Measurements from ENCODE around the gene PCGF3.
"Not testable (repeated sequence)": the region's sequence is repeated elsewhere in the genome, so short reads cannot be mapped to it uniquely, and the experiment has no call there.

Gene PCGF3

GRCh38 chr4:749698-750666 lies 44.4 kb downstream of the PCGF3 start:
- no peak overlapping the region for H3K4me3 ChIP-seq (replicated peaks; ENCODE audit: low read depth, low read length)
- peak; percentile 83 for DNase-seq (ENCODE audit: low read depth)
- TF ChIP-seq CTCF (IDR thresholded peaks at IDR 0.05; ENCODE audit: low read length, missing control alignments): no peak

GRCh38 chr4:751676-752075 lies 46.0 kb downstream of the PCGF3 start:
- DNase-seq (ENCODE audit: low read depth): no peak
- no peak for TF ChIP-seq CTCF (IDR thresholded peaks at IDR 0.05; ENCODE audit: low read length, missing control alignments)
- H3K4me3 ChIP-seq (replicated peaks; ENCODE audit: low read depth, low read length): no peak overlapping the region

GRCh38 chr4:752196-752861 lies 46.7 kb downstream of the PCGF3 start:
- H3K4me3 ChIP-seq (replicated peaks; ENCODE audit: low read depth, low read length): no peak overlapping the region
- no peak for DNase-seq (ENCODE audit: low read depth)

GRCh38 chr4:753186-753585 lies 47.6 kb downstream of the PCGF3 start:
- DNase-seq (ENCODE audit: low read depth): not testable (repeated sequence)

More at GRCh38 chr4:752196-752861, 46.7 kb downstream of the PCGF3 start:
- no peak for TF ChIP-seq CTCF (IDR thresholded peaks at IDR 0.05; ENCODE audit: low read length, missing control alignments)

GRCh38 chr4:754221-755120 lies 48.8 kb downstream of the PCGF3 start:
- H3K4me3 ChIP-seq (replicated peaks; ENCODE audit: low read depth, low read length): no peak overlapping the region
- DNase-seq (ENCODE audit: low read depth): no peak
- TF ChIP-seq CTCF (IDR thresholded peaks at IDR 0.05; ENCODE audit: low read length, missing control alignments): no peak

More at GRCh38 chr4:753186-753585, 47.6 kb downstream of the PCGF3 start:
- H3K4me3 ChIP-seq (replicated peaks; ENCODE audit: low read depth, low read length): not testable (repeated sequence)

GRCh38 chr4:757111-757510 lies 51.5 kb downstream of the PCGF3 start:
- H3K4me3 ChIP-seq (replicated peaks; ENCODE audit: low read depth, low read length): no peak overlapping the region
- no peak for TF ChIP-seq CTCF (IDR thresholded peaks at IDR 0.05; ENCODE audit: low read length, missing control alignments)
- DNase-seq (ENCODE audit: low read depth): no peak

GRCh38 chr4:759810-760209 lies 54.2 kb downstream of the PCGF3 start:
- DNase-seq (ENCODE audit: low read depth): not testable (repeated sequence)

More at GRCh38 chr4:759810-760209, 54.2 kb downstream of the PCGF3 start:
- not testable (repeated sequence) for H3K4me3 ChIP-seq (replicated peaks; ENCODE audit: low read depth, low read length)
